Thymus (tissue), 11 donors: Measurements from ENCODE around the gene SCP2. TPM values are rescaled to one million over a fixed set of nuclear protein-coding genes. Genes with fewer than 3 reads are reported as not detected.

Experiments
- DNase-seq, 9 donors: peaks; one replicate each; pipeline ENCODE4 v3.0.0-alpha.2; 2013; ENCODE audit warnings: low spot score in 9 of 9, low read depth in 6 of 9, missing footprints in 1 of 9
- H3K27ac ChIP-seq, 2 donors: one replicate each; pipeline ENCODE4 v1.5.1; 2013; ENCODE audit warnings: control low read depth in 1 of 2, low read depth in 1 of 2, low read length in 1 of 2, mild to moderate bottlenecking in 1 of 2, moderate library complexity in 1 of 2
- H3K27me3 ChIP-seq, 2 donors: one replicate each; pipeline ENCODE4 v1.5.1; 2013; ENCODE audit warnings: low read length in 1 of 2; ENCODE audit not compliant: control insufficient read depth in 2 of 2, insufficient read depth in 1 of 2
- H3K36me3 ChIP-seq, 2 donors: one replicate each; pipeline ENCODE4 v1.5.1; 2013; ENCODE audit warnings: low read length in 1 of 2, mild to moderate bottlenecking in 1 of 2, moderate library complexity in 1 of 2; ENCODE audit not compliant: control insufficient read depth in 2 of 2, insufficient read depth in 2 of 2
- H3K4me1 ChIP-seq, 2 donors: one replicate each; pipeline ENCODE4 v1.5.1; 2013; ENCODE audit warnings: low read length in 2 of 2; ENCODE audit not compliant: control insufficient read depth in 2 of 2, insufficient read depth in 2 of 2
- H3K4me3 ChIP-seq, 2 donors: one replicate each; pipeline ENCODE4 v1.5.1; 2013; ENCODE audit warnings: low read length in 2 of 2, control low read depth in 1 of 2, mild to moderate bottlenecking in 1 of 2
- H3K9me3 ChIP-seq, 2 donors: one replicate each; pipeline ENCODE4 v1.5.1; 2013; ENCODE audit warnings: low read length in 1 of 2, mild to moderate bottlenecking in 1 of 2; ENCODE audit not compliant: control insufficient read depth in 2 of 2, insufficient read depth in 1 of 2
- WGBS: extraction: QIAGEN DNeasy Blood & Tissue Kit; methylation state at CpG from one replicate; pipeline ENCODE4 v1.1.7; 2013; 5-methylcytosine and 5-hydroxymethylcytosine counted together
- polyA plus RNA-seq: library from polyadenylated mRNA; stranded (reverse); fragments of 200-250 nt; gene quantifications from one replicate; pipeline ENCODE4 v1.2.3, GENCODE V29; 2013
- total RNA-seq: library from RNA; stranded (reverse); fragments of 120-200 nt; gene quantifications from one replicate; pipeline ENCODE4 v1.2.4, GENCODE V29; 2013
- donor health status: healthy.

SCP2 gene
- total and polyA plus RNA-seq, 2 donors: 141 to 179 TPM

- no peaks in the 10 kb centered on the region for H3K36me3 ChIP-seq
- 88% methylated on average over 37 of the region's 37 CpGs for WGBS
- H3K4me1 ChIP-seq: no peaks in the 10 kb centered on the region
- no peaks in the 10 kb centered on the region for H3K27me3 ChIP-seq
- no peak overlapping the region for H3K4me3 ChIP-seq
- H3K27ac ChIP-seq: no peak overlapping the region
- peaks cover 0 to 6% of the 10 kb centered on the region in 2 donors for H3K9me3 ChIP-seq
- DNase-seq: no peak
These were observed 163.4 kb downstream of the SCP2 start for GRCh38 chr1:53090227-53091147.

GRCh38 chr1:53091841-53092645 lies 165.0 kb downstream of the SCP2 start:
- Histone ChIP-seq H3K4me3 (no peak overlapping the region), H3K27ac (no peak overlapping the region), H3K9me3 (peaks cover 0 to 22% of the 10 kb centered on the region in 2 donors), H3K4me1 (no peaks in the 10 kb centered on the region), H3K36me3 (no peaks in the 10 kb centered on the region), H3K27me3 (no peaks in the 10 kb centered on the region)
- WGBS: 93% methylated on average over 26 of the region's 26 CpGs
- DNase-seq: no peak

GRCh38 chr1:53092659-53093450 lies 165.8 kb downstream of the SCP2 start:
- DNase-seq: no peak
- no peaks in the 10 kb centered on the region for H3K4me1 ChIP-seq

GRCh38 chr1:53093451-53093754 lies 166.3 kb downstream of the SCP2 start:
- Histone ChIP-seq H3K4me3 (no peak overlapping the region), H3K36me3 (no peaks in the 10 kb centered on the region), H3K9me3 (peaks cover 0 to 36% of the 10 kb centered on the region in 2 donors), H3K4me1 (no peaks in the 10 kb centered on the region), H3K27me3 (no peaks in the 10 kb centered on the region), H3K27ac (no peak overlapping the region)
- no peak for DNase-seq
- WGBS: 97% methylated on average over 8 of the region's 8 CpGs

More at GRCh38 chr1:53092659-53093450, 165.8 kb downstream of the SCP2 start:
- no peaks in the 10 kb centered on the region for H3K36me3 ChIP-seq
- H3K4me3 ChIP-seq: no peak overlapping the region
- no peaks in the 10 kb centered on the region for H3K27me3 ChIP-seq
- H3K27ac ChIP-seq: no peak overlapping the region
- 95% methylated on average over 33 of the region's 33 CpGs for WGBS
- peaks cover 0 to 30% of the 10 kb centered on the region in 2 donors for H3K9me3 ChIP-seq

- Histone ChIP-seq H3K27me3 (no peaks in the 10 kb centered on the region), H3K9me3 (peaks cover 1 to 41% of the 10 kb centered on the region in 2 donors), H3K4me3 (no peak overlapping the region), H3K36me3 (no peaks in the 10 kb centered on the region), H3K27ac (no peak overlapping the region), H3K4me1 (no peaks in the 10 kb centered on the region)
- no peak for DNase-seq
- 93% methylated on average over 20 of the region's 20 CpGs for WGBS
These were observed 166.9 kb downstream of the SCP2 start for GRCh38 chr1:53093778-53094532.

GRCh38 chr1:53094533-53094919 lies 167.4 kb downstream of the SCP2 start:
- 85% methylated on average over 13 of the region's 13 CpGs for WGBS
- no peak for DNase-seq
- H3K27ac ChIP-seq: no peak overlapping the region
- H3K4me1 ChIP-seq: no peaks in the 10 kb centered on the region
- no peak overlapping the region for H3K4me3 ChIP-seq
- no peaks in the 10 kb centered on the region for H3K27me3 ChIP-seq
- H3K9me3 ChIP-seq: peaks cover 1 to 47% of the 10 kb centered on the region in 2 donors
- H3K36me3 ChIP-seq: no peaks in the 10 kb centered on the region

Other genes with a start within 250 kb of the SCP2 start
- gene COA7, start 228.9 kb upstream of the SCP2 start, total RNA-seq: 4.0 TPM
- gene COA7, start 228.9 kb upstream of the SCP2 start, polyA plus RNA-seq: 4.7 TPM
- 10.8 TPM for gene ZYG11B, start 200.8 kb upstream of the SCP2 start, total RNA-seq
- 9.0 TPM for gene ZYG11B, start 200.8 kb upstream of the SCP2 start, polyA plus RNA-seq
- gene ZYG11A, start 84.5 kb upstream of the SCP2 start, total RNA-seq: 0.90 TPM
- 0.91 TPM for gene ZYG11A, start 84.5 kb upstream of the SCP2 start, polyA plus RNA-seq
- gene ECHDC2, start 5.5 kb upstream of the SCP2 start, total RNA-seq: 31.6 TPM
- gene ECHDC2, start 5.5 kb upstream of the SCP2 start, polyA plus RNA-seq: 114 TPM
- 1.4 TPM for gene PODN, start 134.9 kb downstream of the SCP2 start, total RNA-seq
- 4.8 TPM for gene PODN, start 134.9 kb downstream of the SCP2 start, polyA plus RNA-seq
- gene SLC1A7, start 215.4 kb downstream of the SCP2 start, total RNA-seq: under 0.01 TPM
- gene SLC1A7, start 215.4 kb downstream of the SCP2 start, polyA plus RNA-seq: 0.07 TPM